ENCODE results near the gene ACSS1. TPM values are rescaled to one million over a fixed set of nuclear protein-coding genes. Genes with fewer than 3 reads are reported as not detected.

The ACSS1 gene
- total RNA-seq, 1 experiment from 2014 or later = 12.8 TPM

DNA sequence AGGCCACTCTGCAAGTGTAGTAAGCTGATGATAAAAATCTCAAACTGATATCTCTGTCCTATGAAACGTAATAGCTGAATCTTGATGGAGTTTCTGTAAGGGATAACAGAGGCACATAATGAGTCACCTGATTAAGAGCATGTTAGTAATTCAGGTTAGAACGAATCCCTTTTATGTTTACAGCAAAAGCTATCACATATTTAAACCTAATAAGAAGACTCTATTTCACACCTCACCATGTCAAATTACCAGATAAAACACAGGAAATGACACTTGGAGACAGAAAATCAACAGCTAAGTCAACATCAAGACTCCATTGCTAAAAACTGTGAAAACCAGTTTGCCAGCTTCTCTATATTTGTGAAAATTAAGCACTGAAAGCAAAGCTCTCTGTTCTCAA is 97.1 kb downstream of the ACSS1 start:
- Histone ChIP-seq H3K4me2 (no peak overlapping the region), H4K20me1 (ENCODE audit: insufficient read depth) (no peaks in the 10 kb centered on the region), H2AFZ (no peak overlapping the region), H3F3A (ENCODE audit: insufficient read depth, low read depth) (0 out of 2 replicates have a peak, but pooled peaks cover 5% of the 10 kb centered on the region), H3K79me2 (ENCODE audit: low read depth) (no peaks in the 10 kb centered on the region), H3K27ac (no peak overlapping the region), H3K27me3 (ENCODE audit: insufficient read depth, low read depth) (no peaks in the 10 kb centered on the region), H3K9me2 (ENCODE audit: insufficient read depth) (no peaks in the 10 kb centered on the region), H3K4me3 (no peak overlapping the region), H3K9me3 (ENCODE audit: insufficient read depth, low read depth) (no peaks in the 10 kb centered on the region), H3K36me3 (ENCODE audit: low read depth) (no peaks in the 10 kb centered on the region), H3K4me1 (replicated peaks; ENCODE audit: insufficient read depth) (no peaks in the 10 kb centered on the region)
- CTCF ChIA-PET = no interaction called here
- POLR2A ChIA-PET (ENCODE audit: unreplicated experiment) = no interaction called here
- no peak for DNase-seq
- intact Hi-C loops (cut with micrococcal nuclease; ENCODE audit: unreplicated experiment) = loop anchor here (5.0 kb wide), 1 partner anchor 94 kb away; no protein-coding TSS in a partner anchor
- BruUV-seq (replicated peaks) = no TSS peak
- TF ChIP-seq EZH2 (IDR thresholded peaks at IDR 0.05; ENCODE audit: low read depth) (no peak), CTCF (conservative IDR thresholded peaks at IDR 0.05) (no peak)

GRCh38 chr20:24960302-24960801 is 97.6 kb downstream of the ACSS1 start:
- BruUV-seq (replicated peaks) = no TSS peak
- TF ChIP-seq CTCF (conservative IDR thresholded peaks at IDR 0.05) (no peak), EZH2 (IDR thresholded peaks at IDR 0.05; ENCODE audit: low read depth) (no peak)
- no peaks in the 10 kb centered on the region for H3K79me2 ChIP-seq (ENCODE audit: low read depth)
- no peak overlapping the region for H3K4me2 ChIP-seq
- no peak overlapping the region for H2AFZ ChIP-seq
- H3K4me1 ChIP-seq (replicated peaks; ENCODE audit: insufficient read depth) = no peaks in the 10 kb centered on the region
- no peak overlapping the region for H3K27ac ChIP-seq
- no peak overlapping the region for H3K4me3 ChIP-seq
- 0 out of 2 replicates have a peak, but pooled peaks cover 5% of the 10 kb centered on the region for H3F3A ChIP-seq (ENCODE audit: insufficient read depth, low read depth)
- POLR2A ChIA-PET (ENCODE audit: unreplicated experiment) = no interaction called here
- no peaks in the 10 kb centered on the region for H3K27me3 ChIP-seq (ENCODE audit: insufficient read depth, low read depth)
- intact Hi-C loops (cut with micrococcal nuclease; ENCODE audit: unreplicated experiment) = loop anchor here (5.0 kb wide), 1 partner anchor 93 kb away; no protein-coding TSS in a partner anchor
- H4K20me1 ChIP-seq (ENCODE audit: insufficient read depth) = no peaks in the 10 kb centered on the region
- H3K9me3 ChIP-seq (ENCODE audit: insufficient read depth, low read depth) = no peaks in the 10 kb centered on the region
- H3K9me2 ChIP-seq (ENCODE audit: insufficient read depth) = no peaks in the 10 kb centered on the region
- no peaks in the 10 kb centered on the region for H3K36me3 ChIP-seq (ENCODE audit: low read depth)
- CTCF ChIA-PET = no interaction called here
- DNase-seq = no peak

- Histone ChIP-seq H3K9me2 (ENCODE audit: insufficient read depth) (no peaks in the 10 kb centered on the region), H3K79me2 (ENCODE audit: low read depth) (no peaks in the 10 kb centered on the region), H2AFZ (no peak overlapping the region), H3K9me3 (ENCODE audit: insufficient read depth, low read depth) (no peaks in the 10 kb centered on the region), H3K36me3 (ENCODE audit: low read depth) (no peaks in the 10 kb centered on the region), H3F3A (ENCODE audit: insufficient read depth, low read depth) (0 out of 2 replicates have a peak, but pooled peaks cover 5% of the 10 kb centered on the region), H3K27me3 (ENCODE audit: insufficient read depth, low read depth) (no peaks in the 10 kb centered on the region), H3K4me3 (no peak overlapping the region), H3K27ac (no peak overlapping the region), H3K4me2 (no peak overlapping the region), H4K20me1 (ENCODE audit: insufficient read depth) (no peaks in the 10 kb centered on the region), H3K4me1 (replicated peaks; ENCODE audit: insufficient read depth) (no peaks in the 10 kb centered on the region)
- no peak for TF ChIP-seq CTCF (conservative IDR thresholded peaks at IDR 0.05)
- TF ChIP-seq EZH2 (IDR thresholded peaks at IDR 0.05; ENCODE audit: low read depth) = no peak
- DNase-seq = no peak
- ChIA-PET CTCF (no interaction called here), POLR2A (ENCODE audit: unreplicated experiment) (interaction anchor here (0.6 kb wide), 1 partner anchor 49 kb away, joined by 3 read pairs; no protein-coding TSS in a partner anchor)
- intact Hi-C loops (cut with micrococcal nuclease; ENCODE audit: unreplicated experiment) = loop anchor here (5.0 kb wide), 1 partner anchor 92 kb away; no protein-coding TSS in a partner anchor
- BruUV-seq (replicated peaks) = no TSS peak
Measured at GRCh38 chr20:24959591-24960301, 98.2 kb downstream of the ACSS1 start.
